Measurements from ENCODE around the gene NEDD9.

DNA sequence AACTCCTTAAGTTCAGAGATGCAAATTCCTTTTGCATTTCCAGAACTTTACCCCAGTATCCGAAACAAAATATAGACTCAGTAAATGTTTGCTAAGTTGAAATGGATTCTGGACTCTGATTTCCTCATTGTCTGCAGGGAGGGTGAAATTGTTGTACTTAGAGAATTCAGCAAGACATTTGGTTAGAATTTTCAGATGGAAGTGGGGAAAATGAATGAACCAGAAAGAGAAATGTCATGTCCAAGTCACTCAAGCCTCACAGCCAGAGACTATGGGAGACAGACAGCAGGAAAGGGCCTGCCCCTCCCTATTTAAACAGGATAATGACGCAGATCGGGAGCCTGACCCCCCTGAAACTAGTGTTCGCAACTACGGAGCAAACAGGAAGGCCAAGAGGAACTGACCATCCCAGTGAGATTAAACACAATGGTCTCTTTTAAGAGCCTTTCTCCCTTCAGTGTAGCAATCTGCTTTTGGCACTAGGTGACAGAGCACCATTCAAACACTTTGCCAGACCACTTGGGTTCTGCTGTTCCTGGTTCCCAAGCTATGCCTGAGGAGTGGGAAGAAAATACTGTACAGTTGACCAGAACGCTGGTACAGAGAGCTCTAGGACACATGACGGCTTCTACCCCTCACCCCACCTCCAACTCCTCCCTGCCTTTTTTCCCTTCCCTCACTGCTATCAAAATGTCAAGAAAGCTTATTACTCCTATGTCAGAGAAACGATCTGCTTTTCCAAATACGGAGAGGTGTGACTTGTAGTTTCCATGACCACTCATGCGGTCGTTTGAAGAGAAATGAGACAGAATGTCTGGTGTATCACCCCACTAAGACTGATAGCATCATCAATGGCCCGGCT, 13.7 kb downstream of the NEDD9 start:
- no peak for TF ChIP-seq MXI1 (IDR thresholded peaks at IDR 0.05; ENCODE audit: borderline replicate concordance, low read depth, low read length)
- TF ChIP-seq, protein P1, sequence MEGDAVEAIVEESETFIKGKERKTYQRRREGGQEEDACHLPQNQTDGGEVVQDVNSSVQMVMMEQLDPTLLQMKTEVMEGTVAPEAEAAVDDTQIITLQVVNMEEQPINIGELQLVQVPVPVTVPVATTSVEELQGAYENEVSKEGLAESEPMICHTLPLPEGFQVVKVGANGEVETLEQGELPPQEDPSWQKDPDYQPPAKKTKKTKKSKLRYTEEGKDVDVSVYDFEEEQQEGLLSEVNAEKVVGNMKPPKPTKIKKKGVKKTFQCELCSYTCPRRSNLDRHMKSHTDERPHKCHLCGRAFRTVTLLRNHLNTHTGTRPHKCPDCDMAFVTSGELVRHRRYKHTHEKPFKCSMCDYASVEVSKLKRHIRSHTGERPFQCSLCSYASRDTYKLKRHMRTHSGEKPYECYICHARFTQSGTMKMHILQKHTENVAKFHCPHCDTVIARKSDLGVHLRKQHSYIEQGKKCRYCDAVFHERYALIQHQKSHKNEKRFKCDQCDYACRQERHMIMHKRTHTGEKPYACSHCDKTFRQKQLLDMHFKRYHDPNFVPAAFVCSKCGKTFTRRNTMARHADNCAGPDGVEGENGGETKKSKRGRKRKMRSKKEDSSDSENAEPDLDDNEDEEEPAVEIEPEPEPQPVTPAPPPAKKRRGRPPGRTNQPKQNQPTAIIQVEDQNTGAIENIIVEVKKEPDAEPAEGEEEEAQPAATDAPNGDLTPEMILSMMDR (conservative IDR thresholded peaks at IDR 0.05; ENCODE audit: low read depth, low read length): no peak
- TF ChIP-seq, protein P2, sequence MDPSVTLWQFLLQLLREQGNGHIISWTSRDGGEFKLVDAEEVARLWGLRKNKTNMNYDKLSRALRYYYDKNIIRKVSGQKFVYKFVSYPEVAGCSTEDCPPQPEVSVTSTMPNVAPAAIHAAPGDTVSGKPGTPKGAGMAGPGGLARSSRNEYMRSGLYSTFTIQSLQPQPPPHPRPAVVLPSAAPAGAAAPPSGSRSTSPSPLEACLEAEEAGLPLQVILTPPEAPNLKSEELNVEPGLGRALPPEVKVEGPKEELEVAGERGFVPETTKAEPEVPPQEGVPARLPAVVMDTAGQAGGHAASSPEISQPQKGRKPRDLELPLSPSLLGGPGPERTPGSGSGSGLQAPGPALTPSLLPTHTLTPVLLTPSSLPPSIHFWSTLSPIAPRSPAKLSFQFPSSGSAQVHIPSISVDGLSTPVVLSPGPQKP (IDR thresholded peaks at IDR 0.05; ENCODE audit: borderline replicate concordance, low read depth, low read length): no peak
- TF ChIP-seq POLR2A (IDR thresholded peaks at IDR 0.05; ENCODE audit: low read depth, low read length): peak; percentile 48; the same call in 1 of the 2 replicates
- TF ChIP-seq MAFK (IDR thresholded peaks at IDR 0.05; ENCODE audit: low read depth, low read length): no peak

Data from IMR-90 (cell line).